HCT116 (cell line): ENCODE results near the gene SLC9A7.

Experiments used
- CEBPB ChIP-seq: IDR thresholded peaks from 2 replicates; pipeline ENCODE4 v1.6.1; 2012; ENCODE audit warnings: low read depth
- CTCF ChIP-seq, 3 experiments: fragments of 200-600 bp in 1 of 3; sonication (generic) in 1 of 3; IDR thresholded peaks in 2 of 3; conservative IDR thresholded peaks in 1 of 3; 2 replicates each; pipeline ENCODE4 v1.5.1; 2012 to 2017; ENCODE audit warnings: low read depth in 2 of 3, low read length in 2 of 3, antibody characterized with exemption in 1 of 3, borderline replicate concordance in 1 of 3, control low read depth in 1 of 3, mild to moderate bottlenecking in 1 of 3, mixed read lengths in 1 of 3, mixed run types in 1 of 3, moderate library complexity in 1 of 3; ENCODE audit not compliant: insufficient read depth in 1 of 3
- EGR1 ChIP-seq: IDR thresholded peaks from 2 replicates; pipeline ENCODE4 v1.6.1; 2012; ENCODE audit warnings: low read depth
- EZH2 ChIP-seq: fragments of 200-600 bp; sonication (generic); IDR thresholded peaks from 2 replicates; pipeline ENCODE4 v1.6.1; 2017; ENCODE audit warnings: antibody characterized with exemption, mixed run types
- EZH2phosphoT487 ChIP-seq: fragments of 200-600 bp; IDR thresholded peaks from 2 replicates; pipeline ENCODE4 v1.6.1; 2018; ENCODE audit warnings: antibody characterized with exemption, borderline replicate concordance
- POLR2AphosphoS5 ChIP-seq: IDR thresholded peaks from 2 replicates; pipeline ENCODE4 v1.6.1; 2011; ENCODE audit warnings: mild to moderate bottlenecking, low read depth, low read length, moderate library complexity
- YY1 ChIP-seq: IDR thresholded peaks from 2 replicates; pipeline ENCODE4 v1.6.1; 2011; ENCODE audit warnings: low read length, low read depth, moderate library complexity, mild to moderate bottlenecking; ENCODE audit not compliant: insufficient replicate concordance; ENCODE audit errors: extremely low read depth
- ZFX ChIP-seq: fragments of 450-650 bp; IDR thresholded peaks from 2 replicates; pipeline ENCODE4 v1.6.1; 2017

DNA sequence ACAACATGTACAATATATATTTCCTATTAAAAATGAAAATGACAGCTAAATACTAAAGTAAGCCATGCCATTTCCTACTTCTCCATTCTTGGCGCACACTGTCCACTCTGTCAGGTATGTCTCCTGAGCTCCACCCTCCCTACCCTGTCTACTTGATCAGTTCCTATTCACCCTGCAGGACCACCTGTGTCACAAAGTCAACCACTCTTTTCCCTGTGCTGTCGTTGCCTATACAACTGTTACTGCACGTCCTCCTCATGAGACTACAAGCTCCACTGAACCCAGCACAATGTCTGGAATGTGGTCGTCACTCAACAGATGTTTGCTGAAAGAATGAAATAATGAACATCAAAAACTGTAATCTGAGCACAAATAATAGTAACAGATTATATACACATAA, 54.9 kb downstream of the SLC9A7 start:
- TF ChIP-seq POLR2AphosphoS5 (no peak), CTCF (IDR thresholded peaks at IDR 0.05 in 2 of 3, conservative IDR thresholded peaks at IDR 0.05 in 1 of 3; ENCODE audit: borderline replicate concordance in 1 of 3, insufficient read depth in 1 of 3, low read depth in 2 of 3, low read length in 2 of 3) (no peak), EGR1 (no peak), CEBPB (no peak), ZFX (no peak), EZH2phosphoT487 (no peak), EZH2 (no peak), YY1 (no peak)
